ENCODE data around the gene NUP133.

DNA sequence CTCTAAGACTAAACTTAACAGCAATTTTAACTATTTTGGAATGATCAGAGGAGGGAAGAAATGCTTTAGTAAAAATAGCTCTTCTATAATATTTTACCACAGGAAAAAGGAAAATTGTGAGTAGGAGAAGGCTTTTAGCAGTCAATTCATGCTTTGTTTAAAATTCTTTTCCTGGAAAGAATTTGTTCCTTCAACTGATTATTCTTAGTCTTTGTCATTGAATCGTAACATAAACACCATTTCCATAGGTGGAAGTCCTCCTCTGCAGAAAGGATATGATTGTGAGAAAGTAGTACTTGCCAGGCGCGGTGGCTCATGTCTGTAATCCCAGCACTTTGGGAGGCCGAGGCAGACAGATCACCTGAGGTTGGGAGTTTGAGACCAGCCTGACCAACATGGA, 62.3 kb downstream of the NUP133 start:
- TF ChIP-seq, protein P1, sequence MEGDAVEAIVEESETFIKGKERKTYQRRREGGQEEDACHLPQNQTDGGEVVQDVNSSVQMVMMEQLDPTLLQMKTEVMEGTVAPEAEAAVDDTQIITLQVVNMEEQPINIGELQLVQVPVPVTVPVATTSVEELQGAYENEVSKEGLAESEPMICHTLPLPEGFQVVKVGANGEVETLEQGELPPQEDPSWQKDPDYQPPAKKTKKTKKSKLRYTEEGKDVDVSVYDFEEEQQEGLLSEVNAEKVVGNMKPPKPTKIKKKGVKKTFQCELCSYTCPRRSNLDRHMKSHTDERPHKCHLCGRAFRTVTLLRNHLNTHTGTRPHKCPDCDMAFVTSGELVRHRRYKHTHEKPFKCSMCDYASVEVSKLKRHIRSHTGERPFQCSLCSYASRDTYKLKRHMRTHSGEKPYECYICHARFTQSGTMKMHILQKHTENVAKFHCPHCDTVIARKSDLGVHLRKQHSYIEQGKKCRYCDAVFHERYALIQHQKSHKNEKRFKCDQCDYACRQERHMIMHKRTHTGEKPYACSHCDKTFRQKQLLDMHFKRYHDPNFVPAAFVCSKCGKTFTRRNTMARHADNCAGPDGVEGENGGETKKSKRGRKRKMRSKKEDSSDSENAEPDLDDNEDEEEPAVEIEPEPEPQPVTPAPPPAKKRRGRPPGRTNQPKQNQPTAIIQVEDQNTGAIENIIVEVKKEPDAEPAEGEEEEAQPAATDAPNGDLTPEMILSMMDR (IDR thresholded peaks at IDR 0.05): no peak
- no peak for TF ChIP-seq EZH2 (IDR thresholded peaks at IDR 0.05; ENCODE audit: borderline replicate concordance, insufficient read depth, low read depth, low read length, poor library complexity, severe bottlenecking)
